ENCODE data around the gene DNMT3A. TPM values are rescaled to one million over a fixed set of nuclear protein-coding genes. Genes with fewer than 3 reads are reported as not detected.

Gene DNMT3A
- total RNA-seq, 1 experiment from 2014 or later: 8.0 TPM

DNA sequence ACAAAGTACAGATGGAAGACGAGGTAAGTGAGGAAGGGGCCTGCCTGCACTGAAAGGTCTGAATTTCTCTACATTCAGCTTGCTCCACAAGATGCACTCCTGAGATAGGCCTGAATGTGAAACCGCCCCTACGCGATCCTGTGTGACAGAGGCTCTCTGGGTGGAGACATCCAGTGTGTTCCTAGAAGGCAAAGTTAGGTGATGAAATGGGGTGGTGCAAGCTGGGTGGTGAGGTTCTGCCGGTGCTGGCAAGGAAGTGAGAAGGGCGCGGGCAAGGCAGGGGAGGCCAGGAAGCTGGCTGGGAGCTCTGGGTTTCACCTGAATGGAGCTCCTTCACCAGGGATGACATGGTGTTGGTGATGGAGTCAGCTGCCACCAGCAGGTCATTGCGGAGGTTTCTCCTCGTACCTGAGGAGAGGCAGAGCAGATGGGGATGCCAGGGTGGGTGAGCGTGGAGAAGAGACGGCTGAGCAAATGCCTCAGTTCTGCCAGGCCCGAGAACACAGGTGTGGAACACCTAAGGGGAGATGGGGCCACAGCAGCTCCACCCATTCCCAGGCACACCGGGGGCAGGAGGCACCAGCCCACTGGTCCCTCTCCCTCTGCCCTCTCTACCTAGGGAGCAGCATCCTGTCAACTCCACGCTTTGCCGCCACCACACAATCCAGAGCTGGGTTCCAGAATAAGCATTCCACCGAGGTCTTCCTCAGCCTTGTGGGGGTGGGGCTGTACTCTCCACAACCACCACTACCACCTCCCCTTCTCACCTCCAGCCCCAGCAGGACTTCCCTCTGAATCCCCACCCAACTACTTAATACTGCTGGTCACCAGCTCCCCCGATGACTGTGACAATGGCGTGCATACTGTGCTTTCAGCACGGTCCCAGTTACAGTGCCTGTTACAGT, 45.5 kb upstream of the DNMT3A start:
- intact Hi-C loops (cut with micrococcal nuclease): no loop called here
- Mint-ChIP-seq H3K9me3 (ENCODE audit: unreplicated experiment) (no peaks in the 10 kb centered on the region), H3K27ac (ENCODE audit: low read depth, unreplicated experiment) (no peak overlapping the region), H3K36me3 (ENCODE audit: insufficient read depth, unreplicated experiment) (peaks cover 13% of the 10 kb centered on the region), H3K4me3 (ENCODE audit: unreplicated experiment) (no peak overlapping the region), H3K27me3 (ENCODE audit: insufficient read depth, unreplicated experiment) (no peaks in the 10 kb centered on the region), H3K4me1 (ENCODE audit: insufficient read depth, unreplicated experiment) (no peaks in the 10 kb centered on the region)
- TF ChIP-seq, protein P1, sequence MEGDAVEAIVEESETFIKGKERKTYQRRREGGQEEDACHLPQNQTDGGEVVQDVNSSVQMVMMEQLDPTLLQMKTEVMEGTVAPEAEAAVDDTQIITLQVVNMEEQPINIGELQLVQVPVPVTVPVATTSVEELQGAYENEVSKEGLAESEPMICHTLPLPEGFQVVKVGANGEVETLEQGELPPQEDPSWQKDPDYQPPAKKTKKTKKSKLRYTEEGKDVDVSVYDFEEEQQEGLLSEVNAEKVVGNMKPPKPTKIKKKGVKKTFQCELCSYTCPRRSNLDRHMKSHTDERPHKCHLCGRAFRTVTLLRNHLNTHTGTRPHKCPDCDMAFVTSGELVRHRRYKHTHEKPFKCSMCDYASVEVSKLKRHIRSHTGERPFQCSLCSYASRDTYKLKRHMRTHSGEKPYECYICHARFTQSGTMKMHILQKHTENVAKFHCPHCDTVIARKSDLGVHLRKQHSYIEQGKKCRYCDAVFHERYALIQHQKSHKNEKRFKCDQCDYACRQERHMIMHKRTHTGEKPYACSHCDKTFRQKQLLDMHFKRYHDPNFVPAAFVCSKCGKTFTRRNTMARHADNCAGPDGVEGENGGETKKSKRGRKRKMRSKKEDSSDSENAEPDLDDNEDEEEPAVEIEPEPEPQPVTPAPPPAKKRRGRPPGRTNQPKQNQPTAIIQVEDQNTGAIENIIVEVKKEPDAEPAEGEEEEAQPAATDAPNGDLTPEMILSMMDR (IDR thresholded peaks at IDR 0.05; ENCODE audit: unreplicated experiment): no peak
- POLR2A ChIA-PET: no interaction called here
- CTCF ChIA-PET: interaction anchor here (0.8 to 1.3 kb wide), 5 partner anchors 8 to 134 kb away, joined by 3 to 4 read pairs (median 3); no protein-coding TSS in a partner anchor
- DNase-seq (ENCODE audit: unreplicated experiment): no peak
- BruUV-seq (replicated peaks): no TSS peak

DNA sequence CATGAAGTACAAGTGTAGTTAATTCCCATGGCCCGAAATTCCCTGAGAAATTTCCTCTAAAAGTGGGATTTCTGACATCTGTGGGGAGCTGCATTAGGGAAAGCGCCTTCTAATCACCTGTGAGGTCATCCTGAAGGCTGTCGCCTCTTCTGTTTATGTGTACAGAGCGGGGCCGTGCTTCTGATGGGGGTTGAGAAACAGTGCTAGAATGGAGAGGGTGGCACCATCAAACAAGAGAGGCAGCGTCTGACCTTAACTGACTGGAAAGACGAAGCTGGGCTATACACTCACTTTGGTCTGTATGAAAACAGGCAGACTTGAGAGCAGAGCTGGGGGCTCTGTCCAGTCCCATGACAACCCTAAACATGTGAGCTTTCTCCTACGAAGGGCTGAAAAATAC, 44.2 kb upstream of the DNMT3A start:
- no TSS peak for BruUV-seq (replicated peaks)
- no peak for DNase-seq (ENCODE audit: unreplicated experiment)
- no peak overlapping the region for H3K4me3 Mint-ChIP-seq (ENCODE audit: unreplicated experiment)
- peaks cover 7% of the 10 kb centered on the region for H3K36me3 Mint-ChIP-seq (ENCODE audit: insufficient read depth, unreplicated experiment)
- H3K27ac Mint-ChIP-seq (ENCODE audit: low read depth, unreplicated experiment): no peak overlapping the region
- CTCF ChIA-PET: interaction anchor here (0.7 to 1.9 kb wide), 6 partner anchors 9 to 835 kb away, joined by 3 to 9 read pairs (median 4); no protein-coding TSS in a partner anchor
- TF ChIP-seq, protein P1 (IDR thresholded peaks at IDR 0.05; ENCODE audit: unreplicated experiment): no peak
- H3K9me3 Mint-ChIP-seq (ENCODE audit: unreplicated experiment): no peaks in the 10 kb centered on the region
- no peaks in the 10 kb centered on the region for H3K27me3 Mint-ChIP-seq (ENCODE audit: insufficient read depth, unreplicated experiment)
- POLR2A ChIA-PET: no interaction called here
- intact Hi-C loops (cut with micrococcal nuclease): no loop called here
- no peaks in the 10 kb centered on the region for H3K4me1 Mint-ChIP-seq (ENCODE audit: insufficient read depth, unreplicated experiment)

DNA sequence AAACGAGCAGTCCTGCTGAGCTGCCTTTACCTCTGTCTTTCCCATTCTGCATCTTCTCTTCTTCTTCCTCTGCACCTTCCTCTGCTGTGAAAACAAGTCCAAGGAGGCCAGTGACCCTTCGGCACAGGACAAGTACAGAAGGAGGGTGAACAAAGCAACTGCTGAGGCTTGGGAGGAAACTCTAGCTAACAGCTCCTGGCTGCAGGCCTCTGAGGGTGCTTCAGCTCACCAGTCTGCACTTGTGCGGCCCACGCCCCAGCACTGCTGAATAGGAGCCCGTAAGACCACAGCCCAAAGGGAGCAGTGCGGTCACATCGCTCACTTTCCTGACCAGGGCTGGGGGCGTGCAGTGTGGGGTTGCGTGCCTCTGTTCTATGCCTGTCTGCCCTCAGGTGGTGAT, 42.1 kb upstream of the DNMT3A start:
- Mint-ChIP-seq H3K9me3 (ENCODE audit: unreplicated experiment) (no peaks in the 10 kb centered on the region), H3K4me1 (ENCODE audit: insufficient read depth, unreplicated experiment) (no peaks in the 10 kb centered on the region), H3K27me3 (ENCODE audit: insufficient read depth, unreplicated experiment) (no peaks in the 10 kb centered on the region), H3K4me3 (ENCODE audit: unreplicated experiment) (no peak overlapping the region), H3K36me3 (ENCODE audit: insufficient read depth, unreplicated experiment) (peaks cover 7% of the 10 kb centered on the region), H3K27ac (ENCODE audit: low read depth, unreplicated experiment) (no peak overlapping the region)
- CTCF ChIA-PET: interaction anchor here (1.5 kb wide), 1 partner anchor 41 kb away, joined by 8 read pairs; the partner anchor contains the start of gene DNMT3A
- POLR2A ChIA-PET: no interaction called here
- no TSS peak for BruUV-seq (replicated peaks)
- DNase-seq (ENCODE audit: unreplicated experiment): no peak
- intact Hi-C loops (cut with micrococcal nuclease): no loop called here
- TF ChIP-seq, protein P1 (IDR thresholded peaks at IDR 0.05; ENCODE audit: unreplicated experiment): no peak

DNA sequence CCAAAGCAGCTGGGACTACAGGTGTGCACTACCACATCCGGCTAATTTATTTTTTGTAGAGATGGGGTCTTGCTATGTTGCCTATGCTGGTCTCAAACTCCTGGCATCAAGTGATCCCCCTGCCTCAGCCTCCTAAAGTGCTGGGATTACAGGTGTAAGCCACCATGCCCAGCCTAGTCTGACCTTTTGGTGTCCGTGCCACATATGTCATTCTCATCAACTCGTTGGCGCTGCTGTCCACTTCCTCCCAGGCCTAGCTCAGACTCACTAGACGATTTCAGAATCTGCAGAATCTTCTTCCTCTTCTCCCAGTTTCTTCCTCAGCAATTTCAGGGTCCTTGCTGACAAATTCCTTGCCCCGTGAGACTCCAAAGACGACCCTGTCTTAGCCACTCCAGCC, 39.8 kb upstream of the DNMT3A start:
- H3K4me1 Mint-ChIP-seq (ENCODE audit: insufficient read depth, unreplicated experiment): peaks cover 9% of the 10 kb centered on the region
- no peaks in the 10 kb centered on the region for H3K27me3 Mint-ChIP-seq (ENCODE audit: insufficient read depth, unreplicated experiment)
- TF ChIP-seq, protein P1 (IDR thresholded peaks at IDR 0.05; ENCODE audit: unreplicated experiment): no peak
- BruUV-seq (replicated peaks): no TSS peak
- no peak overlapping the region for H3K4me3 Mint-ChIP-seq (ENCODE audit: unreplicated experiment)
- intact Hi-C loops (cut with micrococcal nuclease): no loop called here
- POLR2A ChIA-PET: interaction anchor here (0.6 kb wide), 1 partner anchor 76 kb away, joined by 3 read pairs; no protein-coding TSS in a partner anchor
- peaks cover 7% of the 10 kb centered on the region for H3K36me3 Mint-ChIP-seq (ENCODE audit: insufficient read depth, unreplicated experiment)
- no peaks in the 10 kb centered on the region for H3K9me3 Mint-ChIP-seq (ENCODE audit: unreplicated experiment)
- CTCF ChIA-PET: interaction anchor here (1.8 kb wide), 1 partner anchor 19 kb away, joined by 4 read pairs; no protein-coding TSS in a partner anchor
- no peak overlapping the region for H3K27ac Mint-ChIP-seq (ENCODE audit: low read depth, unreplicated experiment)
- no peak for DNase-seq (ENCODE audit: unreplicated experiment)
